WTC11 (cell line): Measurements from ENCODE around the gene HOXB6. TPM values are rescaled to one million over a fixed set of nuclear protein-coding genes. Genes with fewer than 3 reads are reported as not detected.

Experiments
- ATAC-seq: fragments of 200-7000 bp; cut with Tn5 transposase; 2 replicates; pipeline ENCODE4 v1.10.0; 2021; ENCODE audit warnings: mild to moderate bottlenecking, moderate library complexity
- CTCF ChIA-PET: fragments of 300-600 bp; sonication (Branson Sonifier 250); formaldehyde crosslinking; loops from one replicate; lab custom pipeline; 2021; ENCODE audit warnings: antibody characterized with exemption; lab: Charles Lee
- POLR2A ChIA-PET: fragments of 350-600 bp; sonication (Branson Sonifier 250); formaldehyde crosslinking; loops from one replicate; lab custom pipeline; 2021; ENCODE audit warnings: antibody characterized with exemption; lab: Charles Lee
- DNase-seq: peaks from one replicate; pipeline ENCODE4 v3.0.0; 2021; ENCODE audit warnings: low spot score
- H3K27ac Mint-ChIP-seq: 2 replicates; pipeline ENCODE4 v1.8.0; 2021; ENCODE audit warnings: mixed read lengths
- H3K27me3 Mint-ChIP-seq: 2 replicates; pipeline ENCODE4 v1.8.0; 2021; ENCODE audit warnings: low read depth, mild to moderate bottlenecking, moderate library complexity, mixed read lengths
- H3K36me3 Mint-ChIP-seq: 2 replicates; pipeline ENCODE4 v1.8.0; 2021; ENCODE audit warnings: mixed read lengths
- H3K4me1 Mint-ChIP-seq: 2 replicates; pipeline ENCODE4 v1.8.0; 2022; ENCODE audit warnings: mixed read lengths
- H3K4me3 Mint-ChIP-seq: 2 replicates; pipeline ENCODE4 v1.8.0; 2021; ENCODE audit warnings: mild to moderate bottlenecking, moderate library complexity, mixed read lengths
- H3K9me3 Mint-ChIP-seq: 2 replicates; pipeline ENCODE4 v1.8.0; 2021; ENCODE audit warnings: mixed read lengths
- ATF3 ChIP-seq: sonication (generic); formaldehyde crosslinking; conservative IDR thresholded peaks from 2 replicates; pipeline ENCODE4 v1.8.1; 2022; ENCODE audit warnings: mild to moderate bottlenecking, missing genetic modification reagents
- FOXP4 ChIP-seq: sonication (generic); formaldehyde crosslinking; IDR thresholded peaks from 2 replicates; pipeline ENCODE4 v1.8.0; 2022; ENCODE audit warnings: mild to moderate bottlenecking, missing genetic modification reagents
- GABPB1 ChIP-seq: sonication (generic); formaldehyde crosslinking; IDR thresholded peaks from 2 replicates; pipeline ENCODE4 v1.8.1; 2023; ENCODE audit warnings: mild to moderate bottlenecking, missing genetic modification reagents
- GRHL2 ChIP-seq: fragments of 250-450 bp; sonication (Bioruptor Pico); IDR thresholded peaks from 2 replicates; pipeline ENCODE4 v1.8.0; 2022; ENCODE audit warnings: mild to moderate bottlenecking, moderate library complexity; ENCODE audit not compliant: insufficient replicate concordance, severe bottlenecking
- OVOL2 ChIP-seq: fragments of 250-450 bp; sonication (Bioruptor Pico); IDR thresholded peaks from 2 replicates; pipeline ENCODE4 v1.9.0; 2021; ENCODE audit warnings: mild to moderate bottlenecking, borderline replicate concordance
- PREB ChIP-seq: sonication (generic); formaldehyde crosslinking; IDR thresholded peaks from 2 replicates; pipeline ENCODE4 v1.8.1; 2022; ENCODE audit warnings: mild to moderate bottlenecking, missing genetic modification reagents, moderate library complexity, borderline replicate concordance
- RORB ChIP-seq: fragments of 250-450 bp; sonication (Bioruptor Pico); IDR thresholded peaks from 2 replicates; pipeline ENCODE4 v1.9.0; 2021; ENCODE audit warnings: mild to moderate bottlenecking
- SP1 ChIP-seq: sonication (generic); formaldehyde crosslinking; conservative IDR thresholded peaks from 2 replicates; pipeline ENCODE4 v1.8.1; 2022; ENCODE audit warnings: missing genetic modification reagents
- TEAD4 ChIP-seq: sonication (generic); formaldehyde crosslinking; IDR thresholded peaks from 2 replicates; pipeline ENCODE4 v1.8.0; 2022; ENCODE audit warnings: mild to moderate bottlenecking, missing genetic modification reagents
- USF1 ChIP-seq: sonication (generic); formaldehyde crosslinking; IDR thresholded peaks from 2 replicates; pipeline ENCODE4 v1.8.0; 2022; ENCODE audit warnings: mild to moderate bottlenecking, missing genetic modification reagents
- ZMAT4 ChIP-seq: fragments of 250-450 bp; sonication (Bioruptor Pico); IDR thresholded peaks from 2 replicates; pipeline ENCODE4 v1.9.0; 2021; ENCODE audit warnings: mild to moderate bottlenecking
- ZNF317 ChIP-seq: sonication (generic); formaldehyde crosslinking; IDR thresholded peaks from 2 replicates; pipeline ENCODE4 v1.8.1; 2023; ENCODE audit warnings: low read depth, mild to moderate bottlenecking, moderate library complexity, missing genetic modification reagents, borderline replicate concordance
- total RNA-seq: library from RNA; stranded (reverse); gene quantifications from 3 replicates; pipeline ENCODE4 v1.2.3, GENCODE V29; 2021
- TF ChIP-seq, protein P1 (sequence below): sonication (generic); formaldehyde crosslinking; IDR thresholded peaks from 2 replicates; pipeline ENCODE4 v1.8.0; 2023; ENCODE audit warnings: missing genetic modification reagents
- TF ChIP-seq, protein P2 (sequence below): sonication (generic); formaldehyde crosslinking; IDR thresholded peaks from 2 replicates; pipeline ENCODE4 v1.8.1; 2023; ENCODE audit warnings: mild to moderate bottlenecking, missing genetic modification reagents
- TF ChIP-seq, protein P3 (sequence below): fragments of 250-450 bp; sonication (Bioruptor Pico); IDR thresholded peaks from 2 replicates; pipeline ENCODE4 v2.1.2; 2022; ENCODE audit warnings: mild to moderate bottlenecking, moderate library complexity
- TF ChIP-seq, protein P4 (sequence below): sonication (generic); formaldehyde crosslinking; IDR thresholded peaks from 2 replicates; pipeline ENCODE4 v1.8.1; 2023; ENCODE audit warnings: mild to moderate bottlenecking, missing genetic modification reagents, moderate library complexity

Gene HOXB6
- total RNA-seq, 1 experiment from 2014 or later = not detected

DNA sequence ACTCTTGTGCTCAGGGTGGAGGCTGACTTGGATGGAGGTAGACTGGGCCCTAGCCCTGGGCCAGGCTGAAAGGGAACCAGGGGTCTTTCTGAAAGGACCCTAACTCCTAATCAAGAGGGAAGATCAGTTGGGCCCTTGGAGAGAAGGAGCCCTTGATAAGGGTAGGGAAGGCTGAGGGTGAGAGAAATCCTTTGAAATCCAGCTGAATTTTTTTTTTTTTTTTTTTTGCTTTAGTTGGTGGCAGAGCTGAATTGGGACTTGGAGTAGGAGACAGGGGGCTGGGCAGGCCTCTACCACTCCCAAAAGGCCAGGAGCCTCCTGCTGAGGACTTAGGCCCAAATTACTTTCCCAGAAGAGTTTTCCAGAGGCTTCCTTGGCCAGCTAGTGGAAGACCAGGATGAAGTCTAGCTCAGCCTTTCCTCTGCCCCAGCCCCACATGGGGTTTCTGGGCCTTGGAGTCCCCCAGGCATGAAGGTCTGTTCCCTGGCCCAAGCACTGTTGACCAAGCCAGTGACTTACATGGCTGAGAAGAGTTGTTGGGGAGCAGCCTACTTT, 14.1 kb downstream of the HOXB6 start:
- H3K4me3 Mint-ChIP-seq = no peak overlapping the region
- TF ChIP-seq, protein P1, sequence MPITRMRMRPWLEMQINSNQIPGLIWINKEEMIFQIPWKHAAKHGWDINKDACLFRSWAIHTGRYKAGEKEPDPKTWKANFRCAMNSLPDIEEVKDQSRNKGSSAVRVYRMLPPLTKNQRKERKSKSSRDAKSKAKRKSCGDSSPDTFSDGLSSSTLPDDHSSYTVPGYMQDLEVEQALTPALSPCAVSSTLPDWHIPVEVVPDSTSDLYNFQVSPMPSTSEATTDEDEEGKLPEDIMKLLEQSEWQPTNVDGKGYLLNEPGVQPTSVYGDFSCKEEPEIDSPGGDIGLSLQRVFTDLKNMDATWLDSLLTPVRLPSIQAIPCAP (CRISPR knock-in tag) = no peak
- no peak for TF ChIP-seq FOXP4 (CRISPR knock-in tag)
- TF ChIP-seq ATF3 (CRISPR knock-in tag) = no peak
- no peak for TF ChIP-seq ZNF317
- TF ChIP-seq OVOL2 (CRISPR knock-in tag) = no peak
- no peak for TF ChIP-seq USF1 (CRISPR knock-in tag)
- no peak for TF ChIP-seq GABPB1 (CRISPR knock-in tag)
- no peak for TF ChIP-seq GRHL2 (CRISPR knock-in tag)
- TF ChIP-seq, protein P2, sequence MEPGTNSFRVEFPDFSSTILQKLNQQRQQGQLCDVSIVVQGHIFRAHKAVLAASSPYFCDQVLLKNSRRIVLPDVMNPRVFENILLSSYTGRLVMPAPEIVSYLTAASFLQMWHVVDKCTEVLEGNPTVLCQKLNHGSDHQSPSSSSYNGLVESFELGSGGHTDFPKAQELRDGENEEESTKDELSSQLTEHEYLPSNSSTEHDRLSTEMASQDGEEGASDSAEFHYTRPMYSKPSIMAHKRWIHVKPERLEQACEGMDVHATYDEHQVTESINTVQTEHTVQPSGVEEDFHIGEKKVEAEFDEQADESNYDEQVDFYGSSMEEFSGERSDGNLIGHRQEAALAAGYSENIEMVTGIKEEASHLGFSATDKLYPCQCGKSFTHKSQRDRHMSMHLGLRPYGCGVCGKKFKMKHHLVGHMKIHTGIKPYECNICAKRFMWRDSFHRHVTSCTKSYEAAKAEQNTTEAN (CRISPR knock-in tag) = no peak
- TF ChIP-seq PREB (CRISPR knock-in tag) = no peak
- TF ChIP-seq, protein P3, sequence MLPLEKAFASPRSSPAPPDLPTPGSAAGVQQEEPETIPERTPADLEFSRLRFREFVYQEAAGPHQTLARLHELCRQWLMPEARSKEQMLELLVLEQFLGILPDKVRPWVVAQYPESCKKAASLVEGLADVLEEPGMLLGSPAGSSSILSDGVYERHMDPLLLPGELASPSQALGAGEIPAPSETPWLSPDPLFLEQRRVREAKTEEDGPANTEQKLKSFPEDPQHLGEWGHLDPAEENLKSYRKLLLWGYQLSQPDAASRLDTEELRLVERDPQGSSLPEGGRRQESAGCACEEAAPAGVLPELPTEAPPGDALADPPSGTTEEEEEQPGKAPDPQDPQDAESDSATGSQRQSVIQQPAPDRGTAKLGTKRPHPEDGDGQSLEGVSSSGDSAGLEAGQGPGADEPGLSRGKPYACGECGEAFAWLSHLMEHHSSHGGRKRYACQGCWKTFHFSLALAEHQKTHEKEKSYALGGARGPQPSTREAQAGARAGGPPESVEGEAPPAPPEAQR = no peak
- TF ChIP-seq RORB (CRISPR knock-in tag) = no peak
- TF ChIP-seq, protein P4, sequence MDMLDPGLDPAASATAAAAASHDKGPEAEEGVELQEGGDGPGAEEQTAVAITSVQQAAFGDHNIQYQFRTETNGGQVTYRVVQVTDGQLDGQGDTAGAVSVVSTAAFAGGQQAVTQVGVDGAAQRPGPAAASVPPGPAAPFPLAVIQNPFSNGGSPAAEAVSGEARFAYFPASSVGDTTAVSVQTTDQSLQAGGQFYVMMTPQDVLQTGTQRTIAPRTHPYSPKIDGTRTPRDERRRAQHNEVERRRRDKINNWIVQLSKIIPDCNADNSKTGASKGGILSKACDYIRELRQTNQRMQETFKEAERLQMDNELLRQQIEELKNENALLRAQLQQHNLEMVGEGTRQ = no peak
- no peak for TF ChIP-seq SP1 (CRISPR knock-in tag)
- no peak for TF ChIP-seq TEAD4 (CRISPR knock-in tag)
- no peak for TF ChIP-seq ZMAT4 (CRISPR knock-in tag)
- H3K27ac Mint-ChIP-seq = no peak overlapping the region

More for the DNA sequence above, 14.1 kb downstream of the HOXB6 start:
- peaks cover 100% of the 10 kb centered on the region; the same call in 1 of the 2 replicates for H3K27me3 Mint-ChIP-seq
- H3K36me3 Mint-ChIP-seq = no peaks in the 10 kb centered on the region
- ChIA-PET POLR2A (no interaction called here), CTCF (interaction anchor here (0.6 to 1.6 kb wide), 6 partner anchors 11 to 44 kb away, joined by 3 to 5 read pairs (median 4); no protein-coding TSS in a partner anchor)
- H3K9me3 Mint-ChIP-seq = no peaks in the 10 kb centered on the region
- DNase-seq = no peak
- peaks cover 49% of the 10 kb centered on the region for H3K4me1 Mint-ChIP-seq
- ATAC-seq = no peak
